GM10266 (cell line): ENCODE results near the gene MRPL49.
A peak's percentile ranks its signal among the peaks of the same experiment; 100 is the strongest.

ENCODE experiments used
- DNase-seq: peaks from one replicate; pipeline ENCODE4 v3.0.0; 2012; ENCODE audit errors: extremely low spot score
- TF ChIP-seq, protein P1 (sequence below): IDR thresholded peaks from 2 replicates; pipeline ENCODE4 v1.5.1; 2012; ENCODE audit warnings: mild to moderate bottlenecking, low read depth; ENCODE audit not compliant: control insufficient read depth, insufficient read depth; ENCODE audit errors: missing control alignments

Gene MRPL49

DNA sequence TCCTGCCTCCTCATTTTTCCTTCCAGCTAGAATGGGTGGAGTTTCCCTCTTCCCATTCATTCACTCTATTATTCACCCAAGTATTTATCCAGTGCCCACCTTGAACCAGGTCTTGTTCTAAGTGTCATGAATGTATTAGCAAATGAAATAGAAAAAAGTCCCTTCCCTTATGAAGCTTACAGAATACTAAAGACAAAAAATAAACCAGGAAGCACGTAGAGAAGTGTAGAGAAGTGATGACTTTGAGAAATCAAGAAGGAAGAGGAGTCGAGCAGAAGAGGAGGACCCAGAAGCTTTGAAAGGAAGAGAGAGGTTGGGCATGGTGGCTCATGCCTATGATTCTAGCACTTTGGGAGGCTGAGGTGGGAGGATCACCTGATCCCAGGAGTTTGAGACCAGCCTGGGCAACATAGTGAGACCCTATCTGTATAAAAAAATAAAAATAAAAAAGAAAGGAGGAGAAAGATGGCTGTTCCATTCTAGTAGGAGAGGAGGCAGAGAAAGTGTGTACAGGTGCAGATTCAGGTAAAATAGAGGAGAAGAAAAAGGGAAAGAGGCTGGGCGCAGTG lies 29.3 kb downstream of the MRPL49 start:
- DNase-seq: no peak
- TF ChIP-seq, protein P1, sequence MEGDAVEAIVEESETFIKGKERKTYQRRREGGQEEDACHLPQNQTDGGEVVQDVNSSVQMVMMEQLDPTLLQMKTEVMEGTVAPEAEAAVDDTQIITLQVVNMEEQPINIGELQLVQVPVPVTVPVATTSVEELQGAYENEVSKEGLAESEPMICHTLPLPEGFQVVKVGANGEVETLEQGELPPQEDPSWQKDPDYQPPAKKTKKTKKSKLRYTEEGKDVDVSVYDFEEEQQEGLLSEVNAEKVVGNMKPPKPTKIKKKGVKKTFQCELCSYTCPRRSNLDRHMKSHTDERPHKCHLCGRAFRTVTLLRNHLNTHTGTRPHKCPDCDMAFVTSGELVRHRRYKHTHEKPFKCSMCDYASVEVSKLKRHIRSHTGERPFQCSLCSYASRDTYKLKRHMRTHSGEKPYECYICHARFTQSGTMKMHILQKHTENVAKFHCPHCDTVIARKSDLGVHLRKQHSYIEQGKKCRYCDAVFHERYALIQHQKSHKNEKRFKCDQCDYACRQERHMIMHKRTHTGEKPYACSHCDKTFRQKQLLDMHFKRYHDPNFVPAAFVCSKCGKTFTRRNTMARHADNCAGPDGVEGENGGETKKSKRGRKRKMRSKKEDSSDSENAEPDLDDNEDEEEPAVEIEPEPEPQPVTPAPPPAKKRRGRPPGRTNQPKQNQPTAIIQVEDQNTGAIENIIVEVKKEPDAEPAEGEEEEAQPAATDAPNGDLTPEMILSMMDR: no peak

DNA sequence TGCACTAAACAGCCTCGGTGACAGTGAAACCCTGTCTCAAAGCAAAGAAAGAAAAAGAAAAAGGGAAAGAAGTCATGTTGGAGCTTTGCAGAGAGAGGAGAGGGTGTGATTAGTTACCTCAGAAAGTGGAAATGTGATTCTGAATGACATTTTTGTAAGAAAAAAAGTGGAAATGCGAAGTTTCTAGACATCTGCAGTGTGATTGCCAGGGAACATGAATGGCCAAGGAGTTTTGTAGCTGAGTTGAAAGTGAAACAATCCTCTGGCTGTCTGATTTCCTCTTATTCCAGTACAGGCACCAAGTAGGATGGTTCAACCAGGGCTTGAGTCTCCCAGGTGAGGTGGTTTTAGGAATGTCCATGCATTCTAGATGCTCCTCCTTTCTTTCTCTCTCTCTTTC lies 30.0 kb downstream of the MRPL49 start:
- DNase-seq: no peak
- TF ChIP-seq, protein P1: no peak

DNA sequence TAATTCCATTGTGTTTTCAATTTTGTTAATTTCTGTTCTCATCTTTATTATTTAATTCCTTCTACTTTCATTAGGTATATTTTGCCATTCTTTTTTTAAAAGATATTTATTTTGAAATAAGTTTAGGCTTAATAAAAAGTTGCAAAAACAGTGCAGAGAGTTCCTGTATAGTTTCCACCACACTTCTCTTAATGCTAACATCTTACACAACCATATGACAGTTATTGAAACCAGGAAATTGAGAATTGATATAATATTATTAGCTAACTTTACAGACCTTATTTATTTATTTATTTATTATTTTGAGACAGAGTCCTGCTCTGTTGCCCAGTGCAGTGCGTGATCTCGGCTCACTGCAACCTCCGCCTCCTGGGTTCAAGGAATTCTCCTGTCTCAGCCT lies 34.1 kb downstream of the MRPL49 start:
- no peak for DNase-seq
- TF ChIP-seq, protein P1: no peak

DNA sequence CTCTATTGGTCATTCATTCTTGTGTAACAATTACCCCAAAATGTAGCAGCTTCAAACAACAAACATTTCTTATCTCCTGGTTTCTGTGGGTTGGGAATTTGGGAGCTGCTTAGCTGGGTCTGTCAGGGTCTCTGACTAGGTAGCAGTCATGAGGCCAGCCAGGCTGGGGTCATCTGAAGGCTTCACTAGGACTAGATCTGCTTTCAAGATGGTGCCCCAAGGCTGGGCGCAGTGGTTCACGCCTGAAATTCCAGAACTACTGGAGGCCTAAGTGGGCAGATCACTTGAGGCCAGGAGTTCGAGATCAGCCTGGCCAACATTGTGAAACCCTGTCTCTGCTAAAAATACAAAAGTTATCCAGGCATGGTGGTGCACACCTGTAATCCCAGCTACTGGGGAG lies 34.8 kb downstream of the MRPL49 start:
- TF ChIP-seq, protein P1: no peak
- no peak for DNase-seq

DNA sequence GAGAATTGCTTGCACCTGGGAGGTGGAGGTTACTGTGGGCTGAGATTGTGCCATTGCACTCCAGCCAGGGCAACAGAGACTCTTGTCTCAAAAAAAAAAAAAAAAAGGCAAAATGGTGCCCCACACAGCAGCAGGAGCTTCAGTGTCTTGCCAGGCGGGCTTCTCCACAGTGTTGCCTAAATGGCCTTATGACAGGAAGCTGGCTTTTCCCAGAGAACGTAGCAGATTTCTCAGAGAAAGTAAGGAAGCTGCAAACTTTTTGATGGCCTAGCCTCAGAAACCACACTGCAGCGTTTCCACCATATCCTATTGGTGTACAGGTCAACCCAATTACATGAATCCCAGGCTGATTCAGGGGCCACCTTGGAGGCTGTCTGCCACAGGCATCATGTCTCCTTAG lies 35.2 kb downstream of the MRPL49 start:
- TF ChIP-seq, protein P1: no peak

DNA sequence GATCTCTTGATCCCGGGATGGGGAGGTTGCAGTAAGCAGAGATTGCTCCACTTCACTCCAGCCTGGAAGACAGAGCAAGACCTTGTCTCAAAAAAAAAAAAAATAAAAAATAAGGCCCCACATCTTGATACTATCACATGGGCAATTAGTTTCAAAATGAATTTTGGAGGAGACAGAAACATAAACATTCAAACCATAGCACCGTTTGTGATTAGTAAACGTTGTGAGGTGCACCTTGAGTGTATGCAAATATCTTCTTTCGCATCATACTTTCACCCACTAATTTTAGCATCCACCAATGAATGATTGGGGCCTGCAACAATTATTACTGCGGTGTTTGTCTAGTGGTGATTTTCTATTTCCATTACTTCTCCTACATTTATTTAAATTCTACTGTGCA lies 36.9 kb downstream of the MRPL49 start:
- TF ChIP-seq, protein P1: no peak
- peak; percentile 44 for DNase-seq

More for the DNA sequence above, 35.2 kb downstream of the MRPL49 start:
- no peak for DNase-seq

DNA sequence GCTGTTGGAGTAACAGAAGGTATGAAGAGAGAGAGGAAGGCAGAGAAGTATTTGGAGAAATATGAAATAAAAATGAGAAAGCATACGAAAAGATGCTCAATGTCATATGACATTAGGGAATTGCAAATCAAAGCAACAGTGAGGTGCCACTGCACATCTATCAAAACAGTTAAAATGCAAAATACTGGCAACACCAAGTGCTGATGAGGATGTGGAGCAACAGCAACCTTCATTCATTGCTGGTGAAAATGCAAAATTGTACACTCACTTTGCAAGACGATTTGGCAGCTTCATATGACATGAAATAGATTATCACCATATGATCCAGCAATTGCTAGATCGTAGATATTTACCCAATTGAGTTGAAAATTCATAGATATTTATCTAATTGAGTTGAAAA lies 38.5 kb downstream of the MRPL49 start:
- TF ChIP-seq, protein P1: no peak

More for the DNA sequence above, 38.5 kb downstream of the MRPL49 start:
- DNase-seq: no peak
